ENCODE results near the gene TSGA10IP. TPM values are rescaled to one million over a fixed set of nuclear protein-coding genes. Genes with fewer than 3 reads are reported as not detected.
"Not testable (repeated sequence)": the region's sequence is repeated elsewhere in the genome, so short reads cannot be mapped to it uniquely, and the experiment has no call there.

Gene TSGA10IP
- total RNA-seq, 2 experiments from 2014 or later = not detected

DNA sequence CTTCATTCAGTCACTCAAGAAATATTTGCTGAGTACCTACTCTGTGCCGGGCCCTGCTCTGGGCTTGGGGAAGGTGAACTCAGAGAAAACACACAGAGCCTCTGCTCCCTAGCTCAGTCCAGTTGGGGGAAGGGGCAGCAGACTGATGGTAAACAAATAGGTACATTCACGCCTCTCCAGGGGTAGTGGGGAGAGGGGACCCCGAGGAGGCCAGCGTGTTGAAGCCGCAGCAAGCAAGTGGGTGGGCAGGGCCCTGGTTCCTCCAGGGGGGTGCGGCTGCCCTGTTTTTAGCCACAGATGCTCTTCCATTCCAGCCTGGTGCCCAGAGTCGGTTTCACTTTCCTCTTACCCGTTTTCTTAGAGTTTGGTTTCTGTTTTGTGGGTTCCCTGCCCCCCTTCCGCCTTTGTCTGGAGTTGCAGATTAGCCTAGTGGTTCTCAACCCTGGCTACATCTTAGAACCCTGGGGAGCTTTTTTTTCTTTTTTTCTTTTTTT lies 17.3 kb upstream of the TSGA10IP start:
- no peaks in the 10 kb centered on the region for H3K9me3 Mint-ChIP-seq
- H3K27ac Mint-ChIP-seq = peak overlapping the region; percentile 96
- peaks cover 4% of the 10 kb centered on the region for H3K36me3 Mint-ChIP-seq
- H3K27me3 Mint-ChIP-seq = no peaks in the 10 kb centered on the region
- peak overlapping the region; percentile 76 for H3K4me3 Mint-ChIP-seq
- peaks cover 45% of the 10 kb centered on the region for H3K4me1 Mint-ChIP-seq
- peak; percentile 76 for DNase-seq

DNA sequence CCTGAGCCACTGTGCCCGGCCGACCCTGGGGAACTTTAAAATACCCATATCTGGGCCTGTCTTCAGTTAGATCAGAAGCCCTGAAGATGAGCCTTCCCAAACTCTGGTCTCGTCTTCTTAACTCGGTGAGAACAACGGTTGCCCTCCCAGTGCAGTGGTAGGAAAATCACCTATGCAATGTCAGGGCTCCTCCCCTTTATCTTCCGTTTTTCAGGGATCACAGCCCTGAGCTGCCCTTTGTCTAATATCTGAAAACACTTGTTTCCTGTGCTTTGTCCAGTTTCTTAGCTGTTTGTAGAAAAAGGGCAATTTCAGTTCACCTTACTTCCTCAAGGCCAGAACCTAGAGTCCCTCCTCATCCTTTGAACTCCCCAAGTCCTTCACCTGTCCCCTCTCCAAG lies 16.6 kb upstream of the TSGA10IP start:
- H3K4me3 Mint-ChIP-seq = peak overlapping the region; percentile 76
- H3K9me3 Mint-ChIP-seq = no peaks in the 10 kb centered on the region
- H3K27ac Mint-ChIP-seq = peak overlapping the region; percentile 96
- DNase-seq = no peak
- H3K36me3 Mint-ChIP-seq = peaks cover 2% of the 10 kb centered on the region
- peaks cover 45% of the 10 kb centered on the region for H3K4me1 Mint-ChIP-seq
- no peaks in the 10 kb centered on the region for H3K27me3 Mint-ChIP-seq

DNA sequence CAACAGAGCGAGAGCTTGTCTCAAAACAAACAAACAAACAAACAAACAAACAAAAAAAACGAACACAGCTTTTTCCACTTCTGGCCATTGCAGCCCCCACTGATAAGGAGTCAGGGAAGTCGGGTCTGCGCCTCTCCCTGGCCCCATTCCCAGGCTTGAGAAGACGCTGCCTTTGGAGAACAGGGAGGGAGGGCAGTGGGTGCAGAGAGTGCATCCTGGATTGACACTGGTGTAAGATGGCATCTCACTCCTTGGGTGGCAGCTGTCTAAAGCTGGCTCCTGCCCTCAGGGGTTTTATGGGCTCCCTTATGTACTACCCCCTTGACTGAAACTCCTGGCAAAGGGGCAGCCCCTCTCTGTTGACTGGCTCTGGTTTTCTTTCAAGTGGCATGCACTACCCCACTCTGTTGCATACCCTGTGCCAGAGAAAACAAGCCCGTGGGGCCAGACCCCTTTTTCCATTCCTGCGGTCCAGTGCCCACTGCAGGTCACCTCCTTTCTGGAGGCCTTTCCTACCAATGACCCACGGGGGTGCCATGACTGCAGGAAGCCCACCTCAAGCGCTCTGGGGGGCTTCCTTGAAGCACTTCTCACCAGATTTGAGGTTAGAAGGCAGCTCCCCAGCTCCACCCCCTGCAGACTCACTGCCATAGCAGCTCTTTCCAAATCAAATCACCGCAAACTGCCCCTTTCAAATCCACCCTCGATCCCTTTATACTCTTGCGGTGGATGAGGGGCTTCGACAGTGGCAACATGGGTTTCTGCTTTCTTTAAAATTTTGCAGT lies 13.3 kb upstream of the TSGA10IP start:
- Mint-ChIP-seq H3K27me3 (no peaks in the 10 kb centered on the region), H3K4me3 (no peak overlapping the region), H3K27ac (peak overlapping the region; percentile 60), H3K4me1 (peaks cover 42% of the 10 kb centered on the region), H3K36me3 (peaks cover 2% of the 10 kb centered on the region), H3K9me3 (no peaks in the 10 kb centered on the region)
- DNase-seq = no peak

DNA sequence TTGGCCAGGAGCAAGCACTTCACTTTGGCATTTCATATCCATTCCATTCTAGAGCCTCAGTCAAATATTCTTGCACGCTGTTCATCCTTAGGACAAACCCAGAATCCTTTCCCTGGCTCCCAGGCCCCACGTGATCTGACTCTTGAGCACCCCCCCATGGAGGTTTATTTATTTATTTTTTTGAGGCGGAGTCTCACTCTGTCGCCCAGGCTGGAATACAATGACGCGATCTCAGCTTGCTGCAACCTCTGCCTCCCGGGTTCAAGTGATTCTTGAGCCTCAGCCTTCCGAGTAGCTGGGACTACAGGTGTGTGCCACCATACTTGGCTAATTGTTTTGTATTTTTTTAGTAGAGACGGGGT lies 12.7 kb upstream of the TSGA10IP start:
- Mint-ChIP-seq H3K4me1 (peaks cover 37% of the 10 kb centered on the region), H3K9me3 (no peaks in the 10 kb centered on the region), H3K4me3 (no peak overlapping the region), H3K27ac (peak overlapping the region; percentile 60), H3K36me3 (no peaks in the 10 kb centered on the region), H3K27me3 (no peaks in the 10 kb centered on the region)
- DNase-seq = no peak

DNA sequence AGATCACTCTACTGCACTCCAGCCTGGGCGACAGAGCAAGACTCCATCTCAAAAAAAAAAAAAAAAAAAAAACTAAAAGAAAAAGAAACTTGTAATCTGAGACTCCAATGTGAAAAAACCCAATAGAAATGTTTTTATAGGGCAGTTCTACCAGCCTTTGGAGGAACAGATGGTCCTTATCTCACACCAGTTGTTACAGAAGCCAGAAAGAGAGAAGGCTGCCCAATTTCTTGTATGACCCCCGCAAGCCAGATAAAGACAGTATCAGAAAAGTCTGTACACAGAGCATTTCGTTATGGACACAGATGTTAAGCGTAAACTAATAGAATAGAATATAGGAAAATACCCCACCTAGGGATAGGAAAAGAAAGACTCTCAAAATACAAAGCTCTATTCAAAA lies 11.3 kb upstream of the TSGA10IP start:
- DNase-seq = no peak
- Mint-ChIP-seq H3K27ac (no peak overlapping the region), H3K9me3 (no peaks in the 10 kb centered on the region), H3K36me3 (no peaks in the 10 kb centered on the region), H3K27me3 (no peaks in the 10 kb centered on the region), H3K4me1 (peaks cover 23% of the 10 kb centered on the region), H3K4me3 (no peak overlapping the region)

DNA sequence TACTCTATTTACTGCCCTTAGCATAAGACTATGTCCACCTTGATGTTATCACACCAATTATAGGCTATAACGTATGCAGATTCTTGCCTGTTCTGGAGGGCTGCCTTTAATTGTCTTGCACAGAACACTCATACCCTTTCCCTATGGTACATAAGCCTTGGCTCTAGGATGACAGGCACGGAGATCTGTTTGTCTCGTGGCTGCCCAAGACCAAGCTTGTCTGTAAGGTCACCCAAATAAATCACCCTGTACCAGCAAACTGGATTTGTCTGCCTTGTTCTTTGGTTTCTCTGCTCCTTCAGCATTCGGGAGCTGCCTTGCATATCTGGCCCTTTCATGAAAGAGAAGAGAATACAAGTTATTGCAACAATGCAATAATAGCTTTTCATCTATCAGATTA lies 7.5 kb upstream of the TSGA10IP start:
- Mint-ChIP-seq H3K4me1 (no peaks in the 10 kb centered on the region), H3K4me3 (no peak overlapping the region), H3K27ac (no peak overlapping the region), H3K27me3 (no peaks in the 10 kb centered on the region), H3K36me3 (no peaks in the 10 kb centered on the region), H3K9me3 (no peaks in the 10 kb centered on the region)
- no peak for DNase-seq

DNA sequence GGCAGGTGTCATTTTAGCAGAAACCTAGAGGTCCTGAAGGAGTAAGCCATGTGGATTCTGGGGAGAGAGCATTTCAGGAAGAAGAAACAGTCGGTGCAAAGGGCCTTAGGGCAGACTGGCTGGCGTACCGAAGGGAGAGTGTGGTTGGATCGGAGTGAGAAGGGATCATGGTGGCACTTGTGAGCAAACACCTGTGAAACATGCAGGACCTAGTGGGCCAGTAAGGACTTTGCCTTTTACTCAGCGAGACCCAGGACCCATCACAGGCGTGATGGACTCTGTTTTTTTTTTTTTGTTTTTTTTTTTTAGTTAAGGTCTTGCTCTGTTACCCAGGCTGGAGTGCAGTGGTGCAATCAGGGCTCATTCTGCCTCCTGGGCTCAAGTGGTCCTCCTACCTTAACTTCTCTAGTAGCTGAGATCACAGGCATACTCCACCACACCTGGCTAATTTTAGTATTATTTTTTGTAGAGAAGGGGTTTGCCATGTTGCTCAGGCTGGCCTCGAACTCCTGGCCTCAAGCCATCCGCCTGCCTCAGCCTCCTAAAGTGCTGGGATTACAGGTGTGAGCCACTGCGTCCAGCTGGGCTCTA lies 3.5 kb upstream of the TSGA10IP start:
- DNase-seq = no peak
- Mint-ChIP-seq H3K4me3 (no peak overlapping the region), H3K27ac (no peak overlapping the region), H3K4me1 (no peaks in the 10 kb centered on the region), H3K27me3 (no peaks in the 10 kb centered on the region), H3K36me3 (no peaks in the 10 kb centered on the region), H3K9me3 (no peaks in the 10 kb centered on the region)

DNA sequence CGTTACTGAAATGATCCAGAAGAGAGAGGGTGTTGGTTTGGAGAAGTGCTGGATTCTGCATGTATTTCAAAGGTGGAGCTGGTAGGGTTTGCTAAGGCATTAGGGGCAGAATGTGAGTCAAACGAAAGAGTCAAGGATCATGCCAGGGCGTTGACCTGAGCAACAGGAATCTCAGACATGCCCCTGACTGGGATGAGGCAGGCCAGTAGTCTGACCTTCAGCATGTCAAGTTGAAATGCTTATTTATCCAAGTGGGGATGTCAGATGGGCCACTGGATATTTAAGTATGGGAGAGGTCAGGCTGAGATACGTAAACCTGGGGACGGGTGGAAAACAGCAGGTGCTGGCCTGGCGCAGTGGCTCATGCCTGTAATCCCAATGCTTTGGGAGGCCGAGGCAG lies 2.7 kb upstream of the TSGA10IP start:
- Mint-ChIP-seq H3K36me3 (no peaks in the 10 kb centered on the region), H3K27me3 (no peaks in the 10 kb centered on the region), H3K27ac (no peak overlapping the region), H3K4me3 (no peak overlapping the region), H3K4me1 (no peaks in the 10 kb centered on the region), H3K9me3 (no peaks in the 10 kb centered on the region)
- DNase-seq = no peak

DNA sequence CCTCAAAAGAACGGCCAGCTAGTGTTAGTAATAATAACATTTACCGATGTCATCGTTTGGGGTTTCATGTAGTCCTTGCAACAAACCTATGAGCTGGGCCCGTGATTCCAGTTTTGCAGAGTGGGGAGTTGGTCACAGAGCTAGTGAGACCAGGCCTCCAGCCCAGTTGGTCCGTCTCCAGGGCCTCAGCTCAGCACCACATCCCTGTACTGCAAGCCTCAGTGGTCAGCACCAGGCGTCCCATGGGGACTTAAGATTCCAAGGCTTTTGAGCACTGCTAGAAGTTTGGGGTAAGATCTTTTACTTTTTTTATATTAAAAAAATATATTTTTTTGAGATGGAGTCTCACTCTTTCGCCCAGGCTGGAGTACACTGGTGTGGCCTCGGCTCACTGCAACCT lies 1.1 kb upstream of the TSGA10IP start:
- no peaks in the 10 kb centered on the region for H3K36me3 Mint-ChIP-seq
- no peak overlapping the region for H3K27ac Mint-ChIP-seq
- H3K4me1 Mint-ChIP-seq = no peaks in the 10 kb centered on the region
- no peak overlapping the region for H3K4me3 Mint-ChIP-seq
- no peaks in the 10 kb centered on the region for H3K27me3 Mint-ChIP-seq
- DNase-seq = no peak
- H3K9me3 Mint-ChIP-seq = no peaks in the 10 kb centered on the region

DNA sequence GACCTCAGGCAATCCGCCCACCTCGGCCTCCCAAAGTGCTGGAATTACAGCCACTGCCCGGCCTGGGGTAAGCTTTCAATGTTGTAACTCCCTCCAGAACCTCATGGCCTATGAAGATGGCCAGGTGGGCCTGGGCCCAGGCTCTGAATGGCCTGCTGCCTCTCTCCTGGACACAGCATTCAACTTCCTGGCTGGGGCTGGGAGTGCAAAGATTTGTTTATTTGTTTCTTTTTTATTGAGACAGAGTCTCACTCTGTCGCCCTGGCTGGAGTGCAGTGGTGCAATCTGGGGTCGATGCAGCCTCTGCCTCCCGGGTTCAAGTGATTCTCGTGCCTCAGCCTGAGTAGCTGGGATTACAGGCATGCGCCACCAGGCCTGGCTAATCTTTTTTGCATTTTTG lies 513 bp upstream of the TSGA10IP start:
- Mint-ChIP-seq H3K27me3 (no peaks in the 10 kb centered on the region), H3K27ac (no peak overlapping the region), H3K9me3 (no peaks in the 10 kb centered on the region), H3K4me3 (no peak overlapping the region), H3K4me1 (no peaks in the 10 kb centered on the region), H3K36me3 (no peaks in the 10 kb centered on the region)
- no peak for DNase-seq

DNA sequence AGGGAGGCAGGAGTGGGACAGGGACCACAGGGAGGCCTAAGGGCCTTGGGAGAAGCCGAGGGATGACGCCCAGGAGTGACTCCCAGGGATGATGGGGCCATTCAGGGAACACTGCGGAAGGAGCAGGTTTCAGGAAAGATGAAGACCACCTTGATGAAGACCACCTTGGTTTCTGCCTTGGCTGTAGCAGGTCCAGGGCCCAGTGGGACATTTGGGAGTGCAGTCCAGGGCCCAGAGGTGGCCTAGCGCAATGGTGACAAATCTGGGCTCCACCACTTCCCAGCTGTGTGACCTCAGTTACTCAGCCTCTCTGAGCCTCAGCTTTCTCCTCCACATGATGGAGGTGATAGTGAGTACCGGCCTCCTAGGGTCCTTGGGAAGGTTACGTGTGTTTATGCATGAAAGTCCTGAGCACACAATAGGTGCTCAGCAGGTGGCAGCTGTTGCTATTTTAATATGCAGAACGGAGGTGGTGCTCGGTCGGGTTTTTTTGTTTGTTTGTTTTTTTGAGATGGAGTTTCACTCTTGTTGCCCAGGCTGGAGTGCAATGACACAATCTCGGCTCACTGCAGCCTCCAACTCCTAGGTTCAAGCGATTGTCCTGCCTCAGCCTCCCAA lies 770 bp downstream of the TSGA10IP start:
- H3K27me3 Mint-ChIP-seq = no peaks in the 10 kb centered on the region
- no peak overlapping the region for H3K27ac Mint-ChIP-seq
- no peaks in the 10 kb centered on the region for H3K4me1 Mint-ChIP-seq
- no peak for DNase-seq
- H3K4me3 Mint-ChIP-seq = no peak overlapping the region
- H3K36me3 Mint-ChIP-seq = no peaks in the 10 kb centered on the region
- H3K9me3 Mint-ChIP-seq = no peaks in the 10 kb centered on the region

DNA sequence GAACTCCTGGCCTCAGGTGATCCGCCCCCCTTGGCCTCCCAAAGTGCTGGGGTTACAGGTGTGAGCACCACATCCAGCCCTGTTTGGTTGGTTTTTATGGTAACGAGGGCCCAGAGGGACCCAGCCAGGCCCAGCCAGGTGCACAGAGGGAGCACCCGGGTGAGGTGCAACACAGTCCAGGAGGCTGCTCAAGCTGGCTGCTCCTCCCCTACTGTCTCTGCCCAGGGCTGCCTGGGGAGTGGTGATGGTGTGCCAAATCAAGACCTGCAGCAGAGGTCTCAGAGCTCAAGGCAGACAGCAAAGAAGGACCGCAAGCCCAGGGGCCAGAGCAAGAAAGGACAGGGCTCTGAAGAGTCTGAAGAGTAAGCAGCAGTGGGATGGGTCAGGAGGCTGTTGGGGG lies 1.4 kb downstream of the TSGA10IP start:
- Mint-ChIP-seq H3K27me3 (no peaks in the 10 kb centered on the region), H3K4me3 (no peak overlapping the region), H3K9me3 (no peaks in the 10 kb centered on the region), H3K4me1 (no peaks in the 10 kb centered on the region), H3K27ac (no peak overlapping the region), H3K36me3 (no peaks in the 10 kb centered on the region)
- DNase-seq = no peak

DNA sequence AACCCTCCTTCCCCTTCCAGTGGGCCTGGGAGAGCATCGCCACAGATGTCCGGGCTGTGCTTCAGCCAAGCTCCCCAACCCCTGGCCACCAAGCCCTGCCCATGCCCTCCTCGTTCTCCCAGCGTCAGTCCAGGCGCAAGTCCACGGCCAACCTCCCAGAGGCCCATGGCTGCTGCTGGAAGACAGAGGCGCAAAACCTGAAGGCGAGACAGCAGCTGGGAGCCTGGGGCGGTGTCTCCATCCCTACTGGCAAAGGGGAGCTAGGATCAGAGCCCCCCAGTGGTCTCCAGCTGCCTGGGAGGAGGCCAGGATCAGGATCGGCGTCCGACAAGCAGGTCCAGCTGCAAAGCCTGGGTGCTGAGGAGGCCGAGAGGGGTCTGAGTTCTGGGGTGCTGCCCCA lies 1.9 kb downstream of the TSGA10IP start:
- DNase-seq = no peak
- Mint-ChIP-seq H3K27ac (no peak overlapping the region), H3K4me3 (no peak overlapping the region), H3K36me3 (no peaks in the 10 kb centered on the region), H3K4me1 (no peaks in the 10 kb centered on the region), H3K27me3 (no peaks in the 10 kb centered on the region), H3K9me3 (no peaks in the 10 kb centered on the region)

DNA sequence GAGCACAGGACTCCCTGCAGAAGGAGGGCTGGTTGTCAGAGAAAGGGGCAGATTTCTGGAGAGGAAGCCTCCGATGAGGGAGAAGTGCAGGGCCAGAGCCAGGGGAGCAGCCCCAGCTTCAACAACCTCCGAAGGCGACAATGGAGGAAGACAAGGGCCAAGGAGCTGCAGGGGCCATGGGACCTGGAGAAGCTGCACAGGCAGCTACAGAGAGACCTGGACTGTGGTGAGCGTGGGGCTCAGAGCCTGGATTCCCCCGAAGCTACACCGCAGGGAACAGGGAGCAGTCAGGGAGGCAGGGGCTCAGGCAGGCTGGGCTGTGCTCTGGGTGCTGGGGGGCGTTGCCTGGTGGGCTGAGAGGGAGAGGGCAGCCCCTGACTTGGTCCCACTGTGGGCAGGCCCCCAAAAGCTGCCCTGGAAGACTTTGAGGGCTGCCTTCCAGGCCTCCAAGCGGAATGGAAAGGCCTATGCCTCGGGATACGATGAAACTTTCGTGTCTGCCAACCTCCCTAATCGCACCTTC lies 2.4 kb downstream of the TSGA10IP start:
- no peak overlapping the region for H3K27ac Mint-ChIP-seq
- no peaks in the 10 kb centered on the region for H3K9me3 Mint-ChIP-seq
- no peaks in the 10 kb centered on the region for H3K4me1 Mint-ChIP-seq
- H3K27me3 Mint-ChIP-seq = no peaks in the 10 kb centered on the region
- no peak overlapping the region for H3K4me3 Mint-ChIP-seq
- H3K36me3 Mint-ChIP-seq = no peaks in the 10 kb centered on the region
- DNase-seq = no peak

DNA sequence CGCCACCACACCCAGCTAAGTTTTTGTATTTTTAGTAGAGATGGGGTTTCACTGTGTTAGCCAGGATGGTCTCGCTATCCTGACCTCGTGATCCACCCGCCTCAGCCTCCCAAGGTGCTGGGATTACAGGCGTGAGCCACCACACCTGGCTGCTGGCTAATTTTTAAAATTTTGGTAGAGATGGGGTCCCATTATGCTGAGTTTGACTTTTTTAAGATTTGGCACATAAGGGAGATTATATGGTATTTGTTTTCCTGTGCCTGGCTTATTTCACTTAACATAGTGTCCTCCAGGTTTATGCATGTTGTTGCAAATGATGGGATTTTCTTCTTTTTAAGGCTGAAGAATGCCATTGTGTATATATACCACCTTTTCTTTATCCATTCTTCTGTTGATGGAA lies 5.4 kb downstream of the TSGA10IP start:
- H3K4me3 Mint-ChIP-seq, H3K27me3 Mint-ChIP-seq, H3K27ac Mint-ChIP-seq, DNase-seq, H3K36me3 Mint-ChIP-seq, H3K4me1 Mint-ChIP-seq, H3K9me3 Mint-ChIP-seq: not testable (repeated sequence)
